Measurements from ENCODE around the gene RPTOR.

RPTOR gene

DNA sequence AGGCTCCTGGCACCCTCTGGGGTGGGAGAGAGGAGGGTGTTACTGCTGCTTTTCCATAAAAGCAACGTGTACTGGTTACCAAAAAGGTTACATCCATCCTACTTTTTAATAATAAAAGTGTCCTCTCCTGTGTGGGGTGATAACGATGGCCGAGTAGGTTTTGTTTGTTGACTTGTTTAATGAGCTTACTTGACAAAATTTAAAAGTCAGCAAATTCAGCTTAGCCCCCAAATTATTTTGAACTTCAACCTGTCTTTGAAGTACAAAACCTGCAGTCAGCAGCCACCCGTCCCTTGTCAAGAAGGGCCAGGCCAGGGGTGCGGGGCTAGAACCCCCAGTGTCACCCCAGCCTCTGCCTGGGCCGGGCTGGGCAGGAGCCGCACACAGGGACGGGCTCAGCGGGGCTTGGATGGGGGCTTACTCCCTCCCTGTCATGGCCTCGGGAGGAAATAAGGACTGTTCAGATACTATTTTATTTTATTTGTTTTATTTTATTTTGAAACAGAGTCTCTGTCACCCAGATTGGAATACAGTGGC lies 343.1 kb downstream of the RPTOR start:
- no peak for DNase-seq

- DNase-seq: no peak
Measured at GRCh38 chr17:80888276-80889160, 343.9 kb downstream of the RPTOR start.

- DNase-seq: no peak
Measured at GRCh38 chr17:80889231-80890195, 344.9 kb downstream of the RPTOR start.

- no peak for DNase-seq
Measured at GRCh38 chr17:80890196-80890920, 345.7 kb downstream of the RPTOR start.

- no peak for DNase-seq
Measured at GRCh38 chr17:80890921-80891396, 346.3 kb downstream of the RPTOR start.

DNA sequence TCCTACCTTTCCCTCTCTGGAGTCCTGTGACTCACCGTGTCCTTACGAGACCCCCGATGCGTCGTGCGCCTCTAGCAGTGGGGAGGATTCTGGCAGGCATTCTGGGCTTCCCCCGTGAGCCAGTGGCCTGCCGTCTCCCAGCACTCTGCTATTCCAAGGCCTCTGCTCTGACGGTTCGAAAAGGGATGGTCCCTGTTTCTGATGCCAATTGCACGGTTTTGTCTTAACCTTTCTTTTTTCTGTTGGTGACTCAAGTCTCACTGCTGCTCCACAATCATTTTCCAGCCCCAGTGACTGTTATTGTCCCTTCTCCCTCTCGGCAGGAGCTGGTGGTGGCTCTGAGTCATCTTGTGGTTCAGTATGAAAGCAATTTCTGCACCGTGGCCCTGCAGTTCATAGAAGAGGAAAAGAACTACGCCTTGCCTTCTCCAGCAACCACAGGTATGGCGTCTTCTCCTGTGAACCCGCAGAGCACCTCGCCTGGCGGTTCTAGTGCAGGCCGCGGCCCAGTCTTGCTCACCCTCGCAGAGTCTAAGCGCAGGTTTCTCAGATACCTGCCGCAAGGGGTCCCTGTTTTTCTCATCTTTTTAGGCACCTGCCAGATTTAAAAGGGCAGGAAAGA lies 346.9 kb downstream of the RPTOR start:
- no peak for DNase-seq

GRCh38 chr17:80892019-80892855 lies 347.6 kb downstream of the RPTOR start:
- DNase-seq: no peak

DNA sequence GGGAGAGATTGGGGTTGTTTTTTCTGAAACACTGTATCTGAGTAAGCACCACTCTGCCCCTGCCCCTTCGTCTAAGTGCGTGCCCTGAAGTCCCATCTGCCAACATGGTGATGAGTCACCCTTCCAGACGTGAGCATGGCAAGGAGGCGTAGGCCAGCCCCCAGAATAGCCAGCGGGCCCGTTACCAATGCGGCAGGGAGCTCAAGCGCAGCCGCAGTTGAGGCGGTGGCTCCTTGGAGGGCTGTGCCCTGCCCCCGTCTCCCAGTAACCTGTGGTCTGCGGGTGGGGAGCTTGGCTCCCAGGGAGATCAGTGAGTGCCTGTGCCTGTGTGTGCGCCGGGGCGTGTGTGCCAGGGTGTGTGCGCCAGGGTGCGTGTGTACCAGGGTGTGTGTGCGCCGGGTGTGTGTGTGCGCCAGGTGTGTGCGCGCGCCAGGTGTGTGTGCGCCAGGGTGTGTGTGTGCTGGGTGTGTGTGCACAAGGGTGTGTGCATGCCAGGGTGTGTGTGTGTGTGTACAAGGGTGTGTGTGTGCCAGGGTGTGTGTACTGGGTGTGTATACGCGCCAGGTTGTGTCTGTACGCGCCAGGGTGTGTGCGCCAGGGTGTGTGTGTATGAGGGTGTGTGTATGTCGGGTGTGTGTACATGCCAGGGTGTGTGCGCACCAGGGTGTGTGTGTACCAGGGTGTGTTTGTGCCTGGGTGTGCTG lies 348.4 kb downstream of the RPTOR start:
- no peak for DNase-seq

- DNase-seq: no peak
Measured at GRCh38 chr17:80893604-80894438, 349.2 kb downstream of the RPTOR start.

GRCh38 chr17:80894439-80894721 lies 349.7 kb downstream of the RPTOR start:
- DNase-seq: no peak

DNA sequence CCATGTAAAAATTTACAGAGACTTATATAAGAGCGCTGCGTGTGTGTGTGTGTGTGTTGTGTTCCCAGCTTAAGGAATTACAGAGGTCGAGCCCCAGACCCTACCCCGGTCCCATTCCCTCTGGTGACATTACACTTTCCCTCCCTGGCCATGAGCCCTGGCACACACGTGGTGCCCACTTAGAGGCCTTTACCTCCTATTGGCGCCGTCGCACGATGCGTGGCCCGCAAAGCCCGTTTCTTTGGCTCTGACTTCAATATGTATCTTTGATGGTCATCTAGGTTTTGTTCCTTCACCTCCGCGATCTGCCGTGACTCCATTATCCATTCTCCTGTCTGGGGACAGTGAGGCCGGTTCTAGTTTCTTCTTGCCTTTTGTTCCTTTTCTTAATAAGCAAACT lies 350.1 kb downstream of the RPTOR start:
- DNase-seq: no peak

DNA sequence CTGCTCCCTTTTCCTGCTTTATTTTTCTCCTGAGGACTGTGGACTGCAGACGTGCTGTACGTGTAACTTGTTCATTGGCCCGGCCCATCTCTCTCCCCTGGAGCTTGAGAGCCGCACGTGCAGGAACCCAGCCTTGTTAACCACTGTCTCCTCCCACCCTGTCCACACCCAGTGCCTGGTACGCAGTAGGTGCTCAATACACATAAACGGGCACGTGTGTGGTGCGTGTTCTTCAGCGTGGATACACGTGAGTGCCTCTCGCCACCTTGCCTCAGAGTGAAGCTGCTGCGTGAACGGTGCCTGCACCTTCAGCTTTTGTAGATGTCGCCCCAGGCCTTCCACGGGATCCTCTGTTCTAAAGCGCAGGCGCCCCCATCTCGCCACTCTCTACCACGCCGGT lies 350.7 kb downstream of the RPTOR start:
- no peak for DNase-seq

DNA sequence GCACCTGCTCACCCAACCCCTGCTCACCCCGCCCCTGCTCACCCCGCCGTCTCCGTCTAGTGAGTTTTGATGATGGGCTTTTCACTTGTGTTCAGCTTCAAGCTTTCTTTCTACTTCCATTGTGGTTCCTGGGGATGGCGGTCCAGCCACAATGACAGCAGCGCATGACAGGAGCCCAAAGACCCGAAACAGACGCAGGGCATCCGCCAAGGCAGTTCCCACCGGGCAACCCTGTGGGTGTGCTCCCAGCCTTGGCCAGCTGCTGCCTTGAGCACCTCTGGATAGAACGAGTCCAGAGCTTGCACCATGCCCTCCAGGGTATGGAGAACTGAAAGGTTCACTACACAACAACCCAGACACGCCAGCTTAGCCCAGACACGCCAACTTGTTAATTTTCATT lies 354.1 kb downstream of the RPTOR start:
- no peak for DNase-seq

GRCh38 chr17:80899402-80900268 lies 355.0 kb downstream of the RPTOR start:
- peak; percentile 2 for DNase-seq

DNA sequence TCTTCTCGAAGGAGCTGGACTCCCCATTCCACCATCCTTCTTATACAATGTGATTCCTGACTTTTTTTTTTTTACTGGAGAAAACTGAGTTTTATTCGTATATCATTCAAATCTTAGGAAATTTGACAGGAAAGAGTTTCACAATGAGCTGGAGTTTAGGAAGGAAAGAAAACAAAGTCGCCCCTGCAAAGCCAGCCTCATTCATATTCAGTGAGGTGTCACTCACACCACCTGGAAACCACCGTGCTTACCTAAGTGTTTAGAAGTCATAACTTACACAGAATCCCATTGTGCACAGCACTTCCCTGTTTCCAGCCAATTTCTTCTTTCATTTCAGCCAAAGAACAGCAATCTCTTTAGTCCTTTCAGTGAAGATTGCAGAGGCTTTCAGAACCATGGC lies 356.7 kb downstream of the RPTOR start:
- no peak for DNase-seq

DNA sequence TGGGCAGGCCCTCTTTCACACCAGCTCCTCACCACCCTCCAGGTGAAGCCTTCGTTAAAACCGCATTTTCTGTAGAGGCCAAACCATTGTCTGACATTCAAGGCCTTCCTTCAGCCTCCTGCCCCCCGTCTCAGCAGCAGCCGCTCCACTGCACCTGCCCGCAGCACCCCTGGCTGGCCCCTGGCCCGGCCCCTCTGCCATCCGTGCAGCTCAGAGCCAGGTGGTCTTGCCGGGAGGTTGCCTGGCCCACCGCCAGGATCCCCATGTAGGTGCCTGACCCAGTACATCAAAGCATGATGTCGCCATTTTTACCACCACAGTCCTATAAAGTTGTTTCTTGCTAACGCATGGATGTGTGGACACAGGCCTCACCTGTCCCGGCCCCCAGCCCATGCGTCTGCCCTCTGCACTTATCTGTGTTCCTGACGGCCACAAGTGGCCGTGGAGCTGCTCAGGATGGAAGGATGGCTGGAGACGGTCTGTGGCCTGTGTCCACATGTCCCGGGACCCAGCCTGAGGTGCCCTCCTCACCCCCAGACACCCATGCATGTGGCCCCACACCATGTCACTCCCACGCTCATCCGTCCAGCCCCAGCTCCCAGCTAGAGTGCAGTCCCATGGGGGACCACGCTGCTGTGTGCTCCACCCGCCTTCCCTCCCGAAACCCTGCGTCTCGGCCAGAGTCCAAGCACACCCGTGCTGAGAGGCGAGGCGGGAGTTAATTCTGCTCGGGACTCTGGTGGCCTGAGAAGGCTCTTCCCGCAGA lies 357.7 kb downstream of the RPTOR start:
- no peak for DNase-seq

DNA sequence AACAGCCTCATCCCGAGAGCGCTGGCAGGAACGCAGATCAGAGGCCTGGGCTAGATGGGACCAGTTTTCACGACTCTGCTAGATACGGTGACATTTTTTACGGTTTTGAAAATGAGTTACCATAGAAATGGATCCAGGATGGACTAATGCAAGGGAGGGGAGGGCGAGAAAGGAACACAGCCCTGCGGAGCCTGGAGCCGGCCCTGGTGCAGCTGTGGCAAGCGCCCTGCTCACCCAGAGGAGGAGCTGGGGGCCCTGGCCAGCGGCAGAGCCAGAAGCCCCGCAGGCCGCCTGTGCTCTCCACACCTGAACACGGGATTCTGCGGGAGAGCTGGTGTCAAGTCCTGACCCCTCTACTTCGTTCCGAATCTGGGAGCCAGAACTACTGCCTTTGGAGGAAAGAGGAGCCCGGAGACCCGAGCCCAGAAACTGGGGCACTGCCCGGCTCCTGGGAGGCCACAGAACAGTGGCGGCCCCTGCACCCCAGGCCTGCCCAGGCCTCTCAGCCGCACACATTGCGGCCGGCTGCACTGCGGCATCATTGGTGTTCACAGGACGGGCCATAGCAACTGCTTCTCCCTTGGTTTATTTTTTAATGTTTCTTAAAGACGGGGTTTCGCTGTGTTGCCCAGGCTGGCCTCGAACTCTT lies 358.4 kb downstream of the RPTOR start:
- no peak for DNase-seq
